Fibroblast of peridontal ligament (primary cell): Measurements from ENCODE around the gene GRIK2.

Experiments used
- DNase-seq: peaks from one replicate; pipeline ENCODE4 v3.0.0-alpha.2; 2010; ENCODE audit errors: extremely low read depth

The GRIK2 gene

GRCh38 chr6:101454106-101454676, 60.7 kb downstream of the GRIK2 start:
- DNase-seq: no peak

- peak; percentile 38 for DNase-seq
These were observed 64.8 kb downstream of the GRIK2 start for GRCh38 chr6:101458336-101458735.

GRCh38 chr6:101458826-101459225, 65.3 kb downstream of the GRIK2 start:
- DNase-seq: no peak

- DNase-seq: peak; percentile 24
These were observed 69.1 kb downstream of the GRIK2 start for GRCh38 chr6:101462576-101462975.

GRCh38 chr6:101465863-101466262, 72.4 kb downstream of the GRIK2 start:
- no peak for DNase-seq

GRCh38 chr6:101477436-101477835, 83.9 kb downstream of the GRIK2 start:
- no peak for DNase-seq

GRCh38 chr6:101478891-101479290, 85.4 kb downstream of the GRIK2 start:
- peak; percentile 20 for DNase-seq

GRCh38 chr6:101482606-101483005, 89.1 kb downstream of the GRIK2 start:
- no peak for DNase-seq

GRCh38 chr6:101484781-101485180, 91.3 kb downstream of the GRIK2 start:
- DNase-seq: no peak

GRCh38 chr6:101486124-101486523, 92.6 kb downstream of the GRIK2 start:
- DNase-seq: no peak

- no peak for DNase-seq
These were observed 93.2 kb downstream of the GRIK2 start for GRCh38 chr6:101486726-101487125.

- DNase-seq: no peak
These were observed 95.9 kb downstream of the GRIK2 start for GRCh38 chr6:101489456-101489855.

- DNase-seq: no peak
These were observed 97.3 kb downstream of the GRIK2 start for GRCh38 chr6:101490857-101491256.

- DNase-seq: no peak
These were observed 109.3 kb downstream of the GRIK2 start for GRCh38 chr6:101502818-101503217.

GRCh38 chr6:101509536-101509935, 116.0 kb downstream of the GRIK2 start:
- DNase-seq: peak; percentile 5

GRCh38 chr6:101513181-101513580, 119.7 kb downstream of the GRIK2 start:
- DNase-seq: no peak

- DNase-seq: no peak
These were observed 123.1 kb downstream of the GRIK2 start for GRCh38 chr6:101516578-101516977.

- DNase-seq: no peak
These were observed 124.1 kb downstream of the GRIK2 start for GRCh38 chr6:101517632-101518031.

GRCh38 chr6:101522254-101522653, 128.7 kb downstream of the GRIK2 start:
- DNase-seq: no peak

- no peak for DNase-seq
These were observed 134.0 kb downstream of the GRIK2 start for GRCh38 chr6:101527467-101527866.

GRCh38 chr6:101528801-101529200, 135.3 kb downstream of the GRIK2 start:
- no peak for DNase-seq

GRCh38 chr6:101531538-101531937, 138.0 kb downstream of the GRIK2 start:
- no peak for DNase-seq

GRCh38 chr6:101534386-101534785, 140.9 kb downstream of the GRIK2 start:
- DNase-seq: peak; percentile 51

GRCh38 chr6:101534821-101535220, 141.3 kb downstream of the GRIK2 start:
- DNase-seq: peak; percentile 35
